WI38 (cell line): ENCODE data around the gene DNAH10.

Source experiments
- H3K4me3 ChIP-seq: 2 replicates; pipeline ENCODE4 v1.5.1; 2011; ENCODE audit warnings: low read depth, mild to moderate bottlenecking, control low read depth, low read length
- TF ChIP-seq, protein P1 (sequence below): IDR thresholded peaks from 2 replicates; pipeline ENCODE4 v1.5.1; 2012; ENCODE audit warnings: low read depth, mild to moderate bottlenecking, control low read depth, low read length

Gene DNAH10

DNA sequence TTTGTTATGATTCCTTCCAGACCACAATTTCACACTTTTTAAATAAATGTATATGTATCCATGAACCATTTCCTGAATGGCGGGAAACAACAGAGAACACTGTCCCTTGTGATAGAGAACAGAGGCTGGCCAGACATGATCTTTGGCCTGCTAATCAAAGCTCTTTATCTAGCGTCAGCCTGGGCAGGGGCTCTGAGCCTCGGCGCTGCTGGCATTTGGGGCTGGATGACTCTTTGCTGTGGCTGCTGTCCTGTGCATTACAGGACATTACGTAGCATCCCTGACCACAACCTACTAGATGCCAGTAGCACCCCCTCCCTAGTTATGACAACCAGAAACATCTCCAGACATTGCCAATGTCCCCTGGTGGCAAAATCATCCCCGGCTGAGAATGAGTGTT, 77.7 kb downstream of the DNAH10 start:
- TF ChIP-seq, protein P1, sequence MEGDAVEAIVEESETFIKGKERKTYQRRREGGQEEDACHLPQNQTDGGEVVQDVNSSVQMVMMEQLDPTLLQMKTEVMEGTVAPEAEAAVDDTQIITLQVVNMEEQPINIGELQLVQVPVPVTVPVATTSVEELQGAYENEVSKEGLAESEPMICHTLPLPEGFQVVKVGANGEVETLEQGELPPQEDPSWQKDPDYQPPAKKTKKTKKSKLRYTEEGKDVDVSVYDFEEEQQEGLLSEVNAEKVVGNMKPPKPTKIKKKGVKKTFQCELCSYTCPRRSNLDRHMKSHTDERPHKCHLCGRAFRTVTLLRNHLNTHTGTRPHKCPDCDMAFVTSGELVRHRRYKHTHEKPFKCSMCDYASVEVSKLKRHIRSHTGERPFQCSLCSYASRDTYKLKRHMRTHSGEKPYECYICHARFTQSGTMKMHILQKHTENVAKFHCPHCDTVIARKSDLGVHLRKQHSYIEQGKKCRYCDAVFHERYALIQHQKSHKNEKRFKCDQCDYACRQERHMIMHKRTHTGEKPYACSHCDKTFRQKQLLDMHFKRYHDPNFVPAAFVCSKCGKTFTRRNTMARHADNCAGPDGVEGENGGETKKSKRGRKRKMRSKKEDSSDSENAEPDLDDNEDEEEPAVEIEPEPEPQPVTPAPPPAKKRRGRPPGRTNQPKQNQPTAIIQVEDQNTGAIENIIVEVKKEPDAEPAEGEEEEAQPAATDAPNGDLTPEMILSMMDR, result no peak
- no peak overlapping the region for H3K4me3 ChIP-seq

DNA sequence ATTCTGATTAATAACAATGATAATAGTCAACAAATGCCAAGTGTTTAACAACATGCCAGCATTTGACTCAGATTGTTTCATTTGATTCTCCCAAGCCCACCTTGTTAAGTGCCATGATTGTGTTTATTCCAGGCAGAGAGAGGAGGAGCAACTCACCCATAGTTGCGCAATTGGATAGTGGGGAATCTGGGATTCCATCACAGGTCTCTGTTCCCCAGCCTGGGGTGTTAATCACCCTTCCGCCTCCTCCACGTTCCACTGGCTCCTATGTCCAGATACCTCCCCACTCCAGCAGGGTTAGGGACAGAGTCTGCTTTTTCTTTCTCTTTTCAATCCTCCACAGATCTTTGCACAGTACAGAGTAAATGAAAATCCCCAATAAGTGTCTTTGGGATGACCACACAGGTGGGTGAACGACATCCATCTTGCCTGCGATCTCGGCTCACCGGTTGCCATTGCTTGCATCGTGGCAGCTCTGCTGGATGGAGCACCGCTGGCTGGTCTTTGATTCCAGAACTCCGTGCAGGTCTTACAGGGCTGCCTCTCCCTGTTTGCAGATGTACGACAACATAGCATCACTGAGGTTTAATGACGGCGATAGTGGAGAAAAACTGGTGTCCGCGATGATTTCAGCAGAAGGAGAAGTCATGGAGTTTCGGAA, 78.8 kb downstream of the DNAH10 start:
- TF ChIP-seq, protein P1, result no peak
- no peak overlapping the region for H3K4me3 ChIP-seq

DNA sequence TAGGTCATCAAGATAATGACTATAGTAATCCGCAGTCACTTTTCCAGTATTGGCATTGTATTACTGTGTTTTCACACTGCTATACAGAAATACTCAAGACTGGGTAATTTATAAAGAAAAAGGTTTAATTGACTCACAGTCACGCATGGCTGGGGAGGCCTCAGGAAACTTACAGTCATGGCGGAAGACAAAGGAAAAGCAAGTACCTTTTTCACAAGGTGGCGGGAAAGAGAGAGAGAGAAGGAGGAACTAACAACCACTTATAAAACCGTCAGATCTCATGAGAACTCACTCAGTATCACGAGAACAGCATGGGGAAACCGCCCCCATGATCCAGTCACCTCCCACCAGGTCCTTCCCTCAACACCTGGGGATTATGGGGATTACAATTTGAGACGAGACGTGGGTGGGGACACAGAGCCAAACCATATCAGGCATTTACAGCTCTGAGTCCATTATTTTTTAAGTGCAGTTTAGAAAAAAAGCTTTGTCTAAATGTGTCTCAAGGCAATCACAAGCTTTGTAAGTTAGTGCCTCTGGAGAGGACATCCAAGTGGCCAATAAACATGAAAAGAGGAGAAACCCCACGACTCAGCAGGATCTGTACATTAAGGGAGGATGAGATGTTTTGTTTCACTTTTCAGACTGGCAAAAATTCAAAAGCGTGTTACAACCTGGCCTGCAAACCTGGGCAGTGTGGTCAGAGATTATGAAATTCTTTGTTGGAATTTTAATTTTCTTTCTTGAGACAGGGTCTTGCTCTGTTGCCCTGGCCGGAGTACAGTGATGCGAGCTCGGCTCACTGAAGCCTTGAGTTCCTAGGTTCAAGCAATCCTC, 82.0 kb downstream of the DNAH10 start:
- TF ChIP-seq, protein P1, result no peak
- H3K4me3 ChIP-seq, result no peak overlapping the region

DNA sequence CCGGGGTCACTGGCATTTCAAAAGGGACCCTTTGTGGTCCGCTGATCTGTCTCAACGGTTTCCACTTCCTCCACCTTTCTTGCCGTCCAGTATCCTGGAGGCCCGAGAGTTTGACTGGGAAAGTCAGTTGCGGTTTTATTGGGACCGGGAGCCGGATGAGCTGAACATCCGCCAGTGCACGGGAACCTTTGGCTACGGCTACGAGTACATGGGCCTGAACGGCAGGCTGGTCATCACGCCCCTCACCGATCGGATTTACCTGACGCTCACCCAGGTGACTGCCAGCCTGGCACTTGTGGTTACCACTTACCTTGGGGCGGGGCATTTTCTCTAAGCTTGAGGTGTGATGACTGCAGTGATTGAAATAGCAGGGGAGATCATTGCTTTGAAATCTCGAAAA, 83.8 kb downstream of the DNAH10 start:
- H3K4me3 ChIP-seq, result no peak overlapping the region
- TF ChIP-seq, protein P1, result no peak

DNA sequence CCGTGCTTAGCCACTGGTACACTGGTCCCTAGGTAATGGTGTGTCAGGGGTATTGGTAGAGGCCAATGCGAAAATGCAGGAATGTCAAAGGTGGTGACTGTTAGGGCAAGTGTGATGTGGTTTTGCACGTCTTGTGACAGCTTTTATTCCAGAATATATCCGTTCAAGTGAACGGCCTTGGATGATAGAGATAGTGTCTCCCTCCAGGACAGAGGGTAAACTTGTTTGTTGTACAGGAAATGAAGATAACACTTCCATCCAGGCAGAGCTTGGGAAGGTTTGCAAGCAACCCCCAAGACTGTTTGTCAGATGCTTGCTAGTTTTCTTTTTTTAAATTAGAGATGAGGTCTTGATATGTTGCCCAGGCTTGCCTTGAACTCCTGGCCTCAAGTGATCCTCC, 84.2 kb downstream of the DNAH10 start:
- TF ChIP-seq, protein P1, result no peak
- H3K4me3 ChIP-seq, result no peak overlapping the region

DNA sequence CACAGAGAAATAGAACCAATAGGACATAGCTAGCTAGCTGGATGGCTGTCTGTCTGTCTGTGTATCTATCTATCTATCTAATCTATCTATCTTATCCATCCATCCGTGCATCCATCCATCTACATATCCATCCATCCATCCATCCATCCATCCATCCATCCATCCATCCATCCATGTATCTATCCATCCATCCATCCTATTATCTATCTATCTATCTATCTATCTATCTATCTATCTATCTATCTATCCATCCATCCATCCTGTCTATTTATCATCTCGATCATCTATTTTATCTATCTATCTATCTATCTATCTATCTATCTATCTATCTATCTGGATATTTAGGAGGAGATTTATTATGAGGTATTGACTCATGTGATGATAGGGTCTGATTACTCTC, 84.9 kb downstream of the DNAH10 start:
- TF ChIP-seq, protein P1, result no peak

DNA sequence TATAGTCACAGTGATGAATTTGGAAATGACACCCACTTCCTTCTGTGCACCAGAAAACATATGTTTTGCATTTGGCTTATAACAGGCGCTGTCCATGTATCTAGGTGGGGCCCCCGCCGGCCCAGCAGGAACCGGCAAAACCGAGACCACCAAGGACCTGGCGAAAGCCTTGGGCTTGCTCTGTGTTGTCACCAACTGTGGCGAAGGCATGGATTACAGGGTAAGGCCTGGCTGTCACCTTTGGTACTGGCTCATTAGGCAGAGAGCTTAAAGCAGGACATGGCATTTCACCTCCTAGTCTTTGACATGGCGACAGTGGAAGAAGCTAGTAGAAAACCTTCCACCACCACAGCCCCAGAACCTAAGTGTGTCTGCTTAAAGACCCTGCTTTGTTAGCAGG, 85.8 kb downstream of the DNAH10 start:
- no peak overlapping the region for H3K4me3 ChIP-seq
- TF ChIP-seq, protein P1, result no peak

More for the DNA sequence above, 84.9 kb downstream of the DNAH10 start:
- no peak overlapping the region for H3K4me3 ChIP-seq
